ENCODE data around the gene LGALS9.
"Not testable (repeated sequence)": the region's sequence is repeated elsewhere in the genome, so short reads cannot be mapped to it uniquely, and the experiment has no call there.

The LGALS9 gene

GRCh38 chr17:27654654-27655524 is 23.9 kb downstream of the LGALS9 start:
- peak; percentile 62 for DNase-seq (ENCODE audit: low spot score)

GRCh38 chr17:27655525-27656111 is 24.6 kb downstream of the LGALS9 start:
- DNase-seq (ENCODE audit: low spot score): not testable (repeated sequence)

- not testable (repeated sequence) for DNase-seq (ENCODE audit: low spot score)
Observed at GRCh38 chr17:27656620-27657019, 25.6 kb downstream of the LGALS9 start.

- no peak for DNase-seq (ENCODE audit: low spot score)
Observed at GRCh38 chr17:27657620-27658019, 26.6 kb downstream of the LGALS9 start.

GRCh38 chr17:27659683-27660082 is 28.7 kb downstream of the LGALS9 start:
- DNase-seq (ENCODE audit: low spot score): no peak

GRCh38 chr17:27660436-27660835 is 29.4 kb downstream of the LGALS9 start:
- DNase-seq (ENCODE audit: low spot score): no peak

- no peak for DNase-seq (ENCODE audit: low spot score)
Observed at GRCh38 chr17:27663936-27664605, 33.1 kb downstream of the LGALS9 start.

GRCh38 chr17:27664606-27664965 is 33.6 kb downstream of the LGALS9 start:
- DNase-seq (ENCODE audit: low spot score): no peak

- no peak for DNase-seq (ENCODE audit: low spot score)
Observed at GRCh38 chr17:27665549-27665948, 34.6 kb downstream of the LGALS9 start.

- not testable (repeated sequence) for DNase-seq (ENCODE audit: low spot score)
Observed at GRCh38 chr17:27666270-27666669, 35.3 kb downstream of the LGALS9 start.

- DNase-seq (ENCODE audit: low spot score): no peak
Observed at GRCh38 chr17:27666831-27667560, 36.0 kb downstream of the LGALS9 start.

- DNase-seq (ENCODE audit: low spot score): no peak
Observed at GRCh38 chr17:27667656-27668487, 36.9 kb downstream of the LGALS9 start.

- DNase-seq (ENCODE audit: low spot score): no peak
Observed at GRCh38 chr17:27668488-27668823, 37.5 kb downstream of the LGALS9 start.

GRCh38 chr17:27669136-27669535 is 38.1 kb downstream of the LGALS9 start:
- no peak for DNase-seq (ENCODE audit: low spot score)

- DNase-seq (ENCODE audit: low spot score): no peak
Observed at GRCh38 chr17:27669850-27670249, 38.9 kb downstream of the LGALS9 start.

- DNase-seq (ENCODE audit: low spot score): no peak
Observed at GRCh38 chr17:27670791-27671590, 40.0 kb downstream of the LGALS9 start.

GRCh38 chr17:27671591-27671910 is 40.6 kb downstream of the LGALS9 start:
- no peak for DNase-seq (ENCODE audit: low spot score)

GRCh38 chr17:27671977-27672480 is 41.0 kb downstream of the LGALS9 start:
- not testable (repeated sequence) for DNase-seq (ENCODE audit: low spot score)

- DNase-seq (ENCODE audit: low spot score): no peak
Observed at GRCh38 chr17:27674335-27674734, 43.3 kb downstream of the LGALS9 start.

GRCh38 chr17:27677191-27677590 is 46.2 kb downstream of the LGALS9 start:
- no peak for DNase-seq (ENCODE audit: low spot score)

- DNase-seq (ENCODE audit: low spot score): not testable (repeated sequence)
Observed at GRCh38 chr17:27686322-27686721, 55.3 kb downstream of the LGALS9 start.
